ENCODE measurements around the gene SLC30A3. TPM values are rescaled to one million over a fixed set of nuclear protein-coding genes. Genes with fewer than 3 reads are reported as not detected.
"Not testable (repeated sequence)": the region's sequence is repeated elsewhere in the genome, so short reads cannot be mapped to it uniquely, and the experiment has no call there.

SLC30A3 gene
- 17.9 and 25.8 TPM in 2 replicates for total RNA-seq

DNA sequence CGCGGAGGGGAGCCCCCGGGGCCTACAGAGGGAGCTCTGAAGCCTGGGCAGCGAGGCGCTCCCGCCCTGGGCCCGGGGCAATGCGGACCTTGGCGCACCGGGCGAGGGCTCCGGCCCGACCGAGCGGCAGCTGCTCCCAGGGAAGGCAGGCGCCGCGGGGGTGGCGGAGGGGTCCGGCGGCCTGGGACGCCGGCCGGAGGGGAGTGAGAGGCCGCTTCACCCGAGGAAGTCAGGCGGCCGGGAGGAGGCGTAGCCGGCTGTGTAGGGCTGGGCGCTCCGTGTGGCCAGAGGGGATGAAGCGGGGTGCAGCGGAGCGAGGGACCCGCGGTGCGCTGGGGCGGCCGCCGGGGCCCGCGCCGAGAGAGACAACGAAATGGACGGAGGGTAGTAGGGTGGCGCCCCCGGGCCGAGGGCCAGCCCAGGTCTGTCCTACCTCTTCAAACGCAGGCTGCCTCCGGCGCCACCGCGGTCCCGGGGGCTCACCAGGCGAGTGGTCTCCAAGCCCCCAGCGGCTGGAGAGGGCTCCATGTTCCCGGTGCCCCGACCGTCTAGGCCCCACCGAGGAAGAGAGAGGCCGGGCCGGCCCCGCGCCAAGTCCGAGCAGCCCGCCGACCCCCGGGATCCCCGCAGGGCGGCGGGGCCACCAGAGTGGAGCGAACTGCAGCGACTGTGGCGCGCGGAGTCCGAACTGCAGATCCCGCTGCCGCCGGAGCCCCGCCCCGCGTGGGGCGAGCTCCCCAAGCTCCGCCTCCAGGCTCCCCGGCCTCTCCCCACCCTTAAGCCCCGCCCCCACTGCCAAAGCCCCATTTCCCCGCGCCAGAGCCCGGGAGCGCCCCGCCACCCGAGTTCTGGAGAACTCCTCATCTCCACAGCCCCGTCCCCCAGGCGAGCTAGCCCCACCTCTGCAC lies at the start of gene SLC30A3:
Gene SLC30A3 (minus strand): TSS at position 669 of the 908 bp plus-strand sequence. CDS start 141 bp downstream, at position 528.
- DNase-seq: peak; percentile 55

DNA sequence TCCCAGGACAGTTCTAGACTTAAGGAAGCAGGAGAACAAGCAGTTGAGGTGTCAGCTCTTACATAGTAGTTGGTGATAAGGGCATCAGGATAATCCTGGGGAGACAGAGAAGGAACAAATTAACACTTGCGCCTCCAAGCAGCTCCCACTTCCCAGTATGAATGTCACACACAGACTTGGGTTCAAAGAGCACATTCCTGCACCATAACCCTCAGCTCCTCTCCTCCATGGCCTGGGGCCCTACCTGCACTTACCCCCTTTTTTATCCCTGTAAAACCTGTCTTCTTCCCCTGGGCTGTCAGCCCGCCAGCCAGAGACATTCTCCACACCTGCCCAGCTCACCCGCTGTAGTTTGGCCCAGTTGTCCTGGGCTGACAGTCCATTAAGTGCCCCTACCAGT lies 49.3 kb upstream of the SLC30A3 start:
- DNase-seq: no peak

GRCh38 chr2:27309651-27310050 lies 46.8 kb upstream of the SLC30A3 start:
- DNase-seq: no peak

GRCh38 chr2:27308359-27308881 lies 45.6 kb upstream of the SLC30A3 start, which contains the start of gene UCN:
TSS of gene UCN (minus strand) at chr2:27308445. CDS start at chr2:27307895, 550 bp downstream.
- peak; percentile 69 for DNase-seq

GRCh38 chr2:27307545-27308358 lies 44.9 kb upstream of the SLC30A3 start:
- no peak for DNase-seq

DNA sequence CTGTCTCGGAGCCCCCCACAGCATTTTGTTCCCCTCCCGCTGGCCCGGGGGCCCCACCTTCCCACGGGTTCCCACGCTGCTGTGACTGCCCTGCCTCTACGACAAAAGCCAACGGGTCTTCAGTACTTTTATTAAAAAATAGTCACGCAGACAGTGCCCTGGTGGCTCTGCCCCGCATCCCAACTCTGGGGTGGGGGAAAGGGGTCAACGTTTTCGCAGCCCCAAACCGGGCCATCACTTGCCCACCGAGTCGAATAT lies 44.4 kb upstream of the SLC30A3 start:
- DNase-seq: no peak

GRCh38 chr2:27306573-27307286 lies 43.9 kb upstream of the SLC30A3 start:
- DNase-seq: no peak

DNA sequence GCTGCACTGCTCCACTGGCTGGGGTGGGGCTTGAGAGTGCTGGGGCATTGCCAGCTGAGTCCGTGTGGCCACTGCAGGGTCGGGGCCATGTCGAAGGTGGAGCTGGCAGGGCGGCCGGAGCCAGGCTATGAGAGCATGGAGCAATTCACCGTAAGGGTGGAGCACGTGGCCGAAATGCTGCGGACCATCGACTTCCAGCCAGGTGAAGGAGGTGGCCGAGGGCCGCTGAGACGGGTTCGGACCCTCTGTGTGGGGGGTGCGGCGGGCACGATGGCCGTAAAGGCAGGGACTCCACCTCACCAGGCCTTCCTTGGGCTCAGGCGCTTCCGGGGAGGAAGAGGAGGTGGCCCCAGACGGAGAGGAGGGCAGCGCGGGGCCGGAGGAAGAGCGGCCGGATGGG lies 43.3 kb upstream of the SLC30A3 start:
- no peak for DNase-seq

DNA sequence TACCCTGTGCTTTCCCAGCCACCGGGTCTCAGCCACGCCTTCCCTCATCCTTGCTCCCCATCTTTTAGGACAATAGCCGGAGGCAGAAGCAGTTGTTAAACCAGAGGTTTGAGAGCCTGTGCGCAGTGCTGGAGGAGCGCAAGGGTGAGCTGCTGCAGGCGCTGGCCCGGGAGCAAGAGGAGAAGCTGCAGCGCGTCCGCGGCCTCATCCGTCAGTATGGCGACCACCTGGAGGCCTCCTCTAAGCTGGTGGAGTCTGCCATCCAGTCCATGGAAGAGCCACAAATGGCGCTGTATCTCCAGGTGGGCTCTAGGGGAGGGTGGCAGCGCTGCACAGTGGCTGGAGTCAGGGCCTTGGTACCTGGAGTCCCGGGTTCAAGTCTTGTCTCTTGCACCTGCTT lies 42.7 kb upstream of the SLC30A3 start:
- no peak for DNase-seq

- DNase-seq: no peak
Measured at GRCh38 chr2:27304488-27305240, 41.8 kb upstream of the SLC30A3 start.

DNA sequence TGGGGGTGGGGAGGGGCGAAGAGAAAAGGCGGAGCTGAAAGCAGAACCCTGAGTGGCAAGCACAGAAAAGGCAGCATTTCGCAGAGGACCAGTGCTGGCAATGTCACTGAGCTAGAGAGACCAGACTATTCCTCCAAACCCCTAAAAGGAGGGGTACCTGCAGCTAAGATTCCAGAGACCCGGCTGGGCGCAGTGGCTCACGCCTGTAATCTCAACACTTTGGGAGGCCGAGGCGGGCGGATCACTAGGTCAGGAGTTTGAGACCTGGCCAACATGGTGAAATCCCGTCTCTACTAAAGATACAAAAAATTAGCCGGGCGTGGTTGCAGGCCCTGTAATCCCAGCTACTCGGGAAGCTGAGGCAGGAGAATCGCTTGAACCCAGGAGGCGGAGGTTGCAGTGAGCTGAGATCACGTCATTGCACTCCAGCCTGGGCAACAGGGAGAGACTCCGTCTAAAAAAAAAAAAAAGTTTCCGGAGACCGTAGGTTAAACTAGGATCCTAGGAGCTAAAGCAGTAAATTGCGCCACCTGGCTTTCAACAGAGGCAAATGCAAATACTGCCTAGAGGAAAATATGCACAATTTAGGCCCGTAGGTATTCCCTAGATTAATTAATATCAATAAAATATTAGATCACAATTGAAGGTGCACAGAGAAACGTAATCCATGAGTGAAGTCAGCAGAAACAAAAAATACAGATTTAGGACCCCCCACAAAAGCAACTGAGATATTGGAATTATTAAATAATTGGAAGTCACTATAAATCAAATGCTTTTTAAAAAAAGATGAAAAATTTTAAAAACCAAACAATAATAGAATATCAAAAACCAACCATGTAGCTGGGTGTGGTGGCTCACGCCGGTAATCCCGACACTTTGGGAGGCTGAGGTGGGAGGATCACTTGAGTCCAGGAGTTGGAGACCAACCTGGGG lies 40.5 kb upstream of the SLC30A3 start:
- DNase-seq: peak; percentile 82

DNA sequence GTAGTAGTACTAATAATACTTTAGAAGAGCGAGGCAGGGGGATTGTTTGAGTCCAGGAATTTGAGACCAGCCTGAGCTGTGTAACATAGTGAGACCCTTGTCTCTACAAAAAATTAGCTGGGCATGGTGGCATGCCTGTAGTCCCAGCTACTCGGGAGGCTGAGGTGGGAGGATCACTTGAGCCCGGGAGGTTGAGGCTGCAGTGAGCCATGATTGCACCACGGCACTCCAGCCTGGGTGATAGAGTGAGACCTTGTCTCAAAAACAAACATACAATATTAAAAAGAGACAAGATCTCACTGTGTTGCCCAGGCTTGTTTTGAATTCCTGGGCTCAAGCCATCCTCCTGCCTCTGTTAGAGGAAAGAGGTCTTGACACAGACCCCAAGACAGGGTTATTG lies 37.8 kb upstream of the SLC30A3 start:
- not testable (repeated sequence) for DNase-seq

- no peak for DNase-seq
Measured at GRCh38 chr2:27298391-27299080, 35.7 kb upstream of the SLC30A3 start.

GRCh38 chr2:27297195-27297594 lies 34.3 kb upstream of the SLC30A3 start:
- DNase-seq: no peak

- no peak for DNase-seq
Measured at GRCh38 chr2:27296481-27296880, 33.6 kb upstream of the SLC30A3 start.

- DNase-seq: no peak
Measured at GRCh38 chr2:27294928-27295327, 32.1 kb upstream of the SLC30A3 start.

- peak; percentile 28 for DNase-seq
Measured at GRCh38 chr2:27291865-27292264, 29.0 kb upstream of the SLC30A3 start.

- DNase-seq: no peak
Measured at GRCh38 chr2:27290549-27290948, 27.7 kb upstream of the SLC30A3 start.

- peak; percentile 80 for DNase-seq
Measured at GRCh38 chr2:27288610-27289009, 25.8 kb upstream of the SLC30A3 start.

- no peak for DNase-seq
Measured at GRCh38 chr2:27285481-27285880, 22.6 kb upstream of the SLC30A3 start.

Measured in dermis blood vessel endothelial cell (primary cell).